ENCODE data around the gene SLC6A7.

SLC6A7 gene

DNA sequence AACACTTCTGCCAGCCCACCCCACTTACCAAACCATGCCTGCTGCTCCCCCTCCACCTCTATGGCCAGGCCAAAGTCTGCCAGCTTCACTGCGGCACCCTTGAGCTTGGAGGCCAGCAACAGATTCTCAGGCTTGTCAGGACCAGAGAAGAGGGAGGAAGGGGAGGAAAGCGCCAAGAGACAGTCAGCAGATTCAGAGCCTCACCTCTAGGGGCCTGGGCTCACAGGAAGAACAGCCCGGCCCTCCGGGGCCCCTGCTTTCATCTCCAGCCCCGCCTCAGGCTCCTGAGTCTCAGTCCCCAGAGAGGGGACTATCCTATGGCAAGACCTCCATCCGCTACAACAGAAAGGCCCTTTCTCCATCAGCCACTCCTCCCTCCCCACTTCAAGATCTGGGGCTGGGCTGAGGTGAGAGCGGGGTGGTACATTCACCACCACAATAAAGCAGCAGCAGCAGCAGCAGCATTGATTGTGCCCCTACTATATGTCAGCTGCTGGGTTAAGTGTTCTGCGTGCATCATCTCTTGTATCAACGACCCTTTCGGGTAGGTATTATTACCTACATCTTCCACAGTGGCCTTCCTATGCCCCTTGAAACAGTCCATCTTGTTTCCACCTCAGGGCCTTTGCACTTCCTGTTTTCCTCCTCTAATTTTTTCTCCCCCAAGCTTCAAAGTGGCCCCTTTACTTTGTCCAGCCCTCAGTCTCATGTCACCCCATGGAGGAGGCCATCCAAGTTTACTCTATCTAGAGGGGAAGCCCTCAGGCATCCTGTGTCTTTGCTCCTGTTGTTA lies 63.8 kb downstream of the SLC6A7 start:
- H3K4me3 ChIP-seq (ENCODE audit: low read depth, low read length), result no peak overlapping the region
- DNase-seq (ENCODE audit: low read depth), result no peak
- no peak for TF ChIP-seq MAX (IDR thresholded peaks at IDR 0.05; ENCODE audit: low read depth, low read length)
- TF ChIP-seq MYC (IDR thresholded peaks at IDR 0.05; ENCODE audit: low read depth, low read length), result no peak
- TF ChIP-seq POLR2A (IDR thresholded peaks at IDR 0.05; ENCODE audit: extremely low read depth, insufficient read length), result no peak
- TF ChIP-seq, protein P1, sequence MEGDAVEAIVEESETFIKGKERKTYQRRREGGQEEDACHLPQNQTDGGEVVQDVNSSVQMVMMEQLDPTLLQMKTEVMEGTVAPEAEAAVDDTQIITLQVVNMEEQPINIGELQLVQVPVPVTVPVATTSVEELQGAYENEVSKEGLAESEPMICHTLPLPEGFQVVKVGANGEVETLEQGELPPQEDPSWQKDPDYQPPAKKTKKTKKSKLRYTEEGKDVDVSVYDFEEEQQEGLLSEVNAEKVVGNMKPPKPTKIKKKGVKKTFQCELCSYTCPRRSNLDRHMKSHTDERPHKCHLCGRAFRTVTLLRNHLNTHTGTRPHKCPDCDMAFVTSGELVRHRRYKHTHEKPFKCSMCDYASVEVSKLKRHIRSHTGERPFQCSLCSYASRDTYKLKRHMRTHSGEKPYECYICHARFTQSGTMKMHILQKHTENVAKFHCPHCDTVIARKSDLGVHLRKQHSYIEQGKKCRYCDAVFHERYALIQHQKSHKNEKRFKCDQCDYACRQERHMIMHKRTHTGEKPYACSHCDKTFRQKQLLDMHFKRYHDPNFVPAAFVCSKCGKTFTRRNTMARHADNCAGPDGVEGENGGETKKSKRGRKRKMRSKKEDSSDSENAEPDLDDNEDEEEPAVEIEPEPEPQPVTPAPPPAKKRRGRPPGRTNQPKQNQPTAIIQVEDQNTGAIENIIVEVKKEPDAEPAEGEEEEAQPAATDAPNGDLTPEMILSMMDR (IDR thresholded peaks at IDR 0.05; ENCODE audit: low read depth, low read length), result no peak

- no peak for TF ChIP-seq MYC (IDR thresholded peaks at IDR 0.05; ENCODE audit: low read depth, low read length)
- no peak for TF ChIP-seq POLR2A (IDR thresholded peaks at IDR 0.05; ENCODE audit: extremely low read depth, insufficient read length)
- TF ChIP-seq MAX (IDR thresholded peaks at IDR 0.05; ENCODE audit: low read depth, low read length), result no peak
- TF ChIP-seq, protein P1 (IDR thresholded peaks at IDR 0.05; ENCODE audit: low read depth, low read length), result no peak
- no peak for DNase-seq (ENCODE audit: low read depth)
- no peak overlapping the region for H3K4me3 ChIP-seq (ENCODE audit: low read depth, low read length)
Observed at GRCh38 chr5:150254363-150254762, 64.5 kb downstream of the SLC6A7 start.

- TF ChIP-seq, protein P1 (IDR thresholded peaks at IDR 0.05; ENCODE audit: low read depth, low read length), result no peak
- TF ChIP-seq POLR2A (IDR thresholded peaks at IDR 0.05; ENCODE audit: extremely low read depth, insufficient read length) (no peak), MYC (IDR thresholded peaks at IDR 0.05; ENCODE audit: low read depth, low read length) (no peak), MAX (IDR thresholded peaks at IDR 0.05; ENCODE audit: low read depth, low read length) (no peak)
- DNase-seq (ENCODE audit: low read depth), result no peak
- H3K4me3 ChIP-seq (ENCODE audit: low read depth, low read length), result no peak overlapping the region
Observed at GRCh38 chr5:150254774-150255173, 64.9 kb downstream of the SLC6A7 start.

DNA sequence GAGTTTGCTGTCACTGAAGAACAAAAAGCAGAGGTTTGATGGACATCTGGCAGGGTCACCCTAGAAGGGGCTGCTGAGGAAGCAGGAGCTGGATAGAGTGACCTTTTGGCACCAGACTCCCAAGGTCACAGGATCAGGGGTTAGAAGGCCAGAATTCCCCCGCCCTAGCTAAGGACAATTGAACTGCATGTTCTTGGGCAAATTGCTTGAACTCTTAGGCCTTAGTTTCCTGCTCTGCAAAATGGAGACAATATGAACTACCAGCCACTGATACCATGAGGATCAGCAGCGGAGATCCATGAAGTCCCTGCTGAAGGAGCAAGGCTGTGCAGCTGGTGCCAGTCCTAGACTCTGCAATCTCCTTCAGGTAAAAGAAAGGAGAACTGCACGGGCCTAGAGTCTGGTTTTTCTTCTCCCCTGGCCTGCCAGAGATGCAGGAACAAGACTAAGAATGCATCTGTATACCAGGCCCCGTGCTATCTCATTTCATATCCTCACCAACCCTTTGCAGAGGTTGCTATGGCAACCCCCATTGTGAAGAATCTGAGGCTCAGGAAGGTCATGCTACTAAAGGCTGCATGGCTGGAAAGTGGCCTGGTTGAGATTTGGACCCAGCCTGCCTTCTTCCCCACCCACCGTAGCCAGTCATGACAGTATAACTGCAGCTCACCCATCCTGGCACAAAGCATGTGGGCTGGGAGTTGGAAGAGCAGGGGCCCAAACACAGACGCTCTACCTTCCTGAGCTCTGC lies 66.0 kb downstream of the SLC6A7 start:
- H3K4me3 ChIP-seq (ENCODE audit: low read depth, low read length), result no peak overlapping the region
- no peak for TF ChIP-seq MYC (IDR thresholded peaks at IDR 0.05; ENCODE audit: low read depth, low read length)
- no peak for TF ChIP-seq MAX (IDR thresholded peaks at IDR 0.05; ENCODE audit: low read depth, low read length)
- TF ChIP-seq POLR2A (IDR thresholded peaks at IDR 0.05; ENCODE audit: extremely low read depth, insufficient read length), result no peak
- TF ChIP-seq, protein P1 (IDR thresholded peaks at IDR 0.05; ENCODE audit: low read depth, low read length), result no peak
- DNase-seq (ENCODE audit: low read depth), result no peak

- no peak for DNase-seq (ENCODE audit: low read depth)
- H3K4me3 ChIP-seq (ENCODE audit: low read depth, low read length), result no peak overlapping the region
Observed at GRCh38 chr5:150256410-150257064, 66.7 kb downstream of the SLC6A7 start.

More at GRCh38 chr5:150256410-150257064, 66.7 kb downstream of the SLC6A7 start:
- TF ChIP-seq MYC (IDR thresholded peaks at IDR 0.05; ENCODE audit: low read depth, low read length) (no peak), POLR2A (IDR thresholded peaks at IDR 0.05; ENCODE audit: extremely low read depth, insufficient read length) (no peak), MAX (IDR thresholded peaks at IDR 0.05; ENCODE audit: low read depth, low read length) (no peak)
- TF ChIP-seq, protein P1 (IDR thresholded peaks at IDR 0.05; ENCODE audit: low read depth, low read length), result no peak
